OCI-LY1 (cell line): Measurements from ENCODE around the gene ZNRF3.

Source experiments
- CTCF ChIP-seq: fragments of 200-600 bp; sonication (generic), shearing (Covaris generic); IDR thresholded peaks from 2 replicates; pipeline ENCODE4 v1.5.1; 2017; ENCODE audit warnings: mild to moderate bottlenecking, antibody characterized with exemption, low read length, moderate library complexity, mixed read lengths
- EZH2 ChIP-seq: fragments of 200-600 bp; sonication (generic), shearing (Covaris generic); IDR thresholded peaks from 2 replicates; pipeline ENCODE4 v1.8.0; 2017; ENCODE audit warnings: borderline replicate concordance, mixed run types, mild to moderate bottlenecking, antibody characterized with exemption, low read length, moderate library complexity, mixed read lengths

GRCh38 chr22:28915969-28916368 lies 32.6 kb downstream of the ZNRF3 start:
- no peak for TF ChIP-seq CTCF
- no peak for TF ChIP-seq EZH2
